AG04450 (cell line): ENCODE results near the gene ARID4B. TPM values are rescaled to one million over a fixed set of nuclear protein-coding genes. Genes with fewer than 3 reads are reported as not detected.

Experiments
- CTCF ChIA-PET: fragments of 300-600, 350-600 bp; formaldehyde crosslinking; extraction: SDS; loops from one replicate; lab custom pipeline; 2022; ENCODE audit warnings: antibody characterized with exemption, inconsistent platforms; lab: Charles Lee
- POLR2A ChIA-PET: fragments of 350-600 bp; formaldehyde crosslinking; extraction: SDS; loops from one replicate; lab custom pipeline; 2021; ENCODE audit warnings: antibody characterized with exemption, inconsistent platforms; lab: Yijun Ruan, JAX
- DNase-seq: peaks from one replicate; pipeline ENCODE4 v3.0.0-alpha.2; 2011; ENCODE audit warnings: low read depth, low spot score
- H3K27ac ChIP-seq: one replicate; pipeline ENCODE4 v1.5.1; 2012; ENCODE audit warnings: low read depth, low read length, control low read depth
- H3K27me3 ChIP-seq: one replicate; pipeline ENCODE4 v1.6.0; 2012; ENCODE audit warnings: low read length; ENCODE audit not compliant: control insufficient read depth, insufficient read depth
- H3K4me3 ChIP-seq: 2 replicates; pipeline ENCODE4 v1.5.1; 2011; ENCODE audit warnings: mild to moderate bottlenecking, low read depth, low read length, control low read depth
- H3K9me3 ChIP-seq: 2 replicates; pipeline ENCODE4 v1.5.1; 2012; ENCODE audit warnings: low read length; ENCODE audit not compliant: control insufficient read depth, insufficient read depth
- polyA plus RNA-seq: library from polyadenylated mRNA; depleted of rRNA; stranded (reverse); fragments of >200 nt; gene quantifications from 2 replicates; pipeline ENCODE4 v1.2.3, GENCODE V29; 2011
- TF ChIP-seq, protein P1 (sequence below): IDR thresholded peaks from 2 replicates; pipeline ENCODE4 v1.5.1; 2011; ENCODE audit warnings: low read depth, low read length, control low read depth, inconsistent platforms

ARID4B gene
- polyA plus RNA-seq, 1 experiment: 15.6 TPM

DNA sequence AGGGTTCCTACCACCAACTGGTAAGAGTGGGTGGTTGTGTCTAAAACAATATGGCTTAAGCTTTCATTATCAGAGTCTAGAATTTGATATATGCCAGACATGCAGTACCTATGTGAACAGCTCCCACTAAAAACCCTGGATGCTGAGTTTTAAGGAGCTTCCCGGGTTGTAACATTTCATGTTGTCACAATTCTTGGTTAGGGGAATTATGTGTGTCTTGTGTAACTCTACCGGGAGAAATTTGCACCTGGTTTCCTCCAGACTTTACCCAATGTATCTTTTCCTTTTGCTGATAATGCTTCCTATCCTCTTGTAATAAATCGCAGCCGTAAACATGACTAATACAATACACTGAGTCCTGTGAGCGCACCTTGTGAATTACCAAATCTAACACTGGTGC lies 48.3 kb downstream of the ARID4B start:
- TF ChIP-seq, protein P1, sequence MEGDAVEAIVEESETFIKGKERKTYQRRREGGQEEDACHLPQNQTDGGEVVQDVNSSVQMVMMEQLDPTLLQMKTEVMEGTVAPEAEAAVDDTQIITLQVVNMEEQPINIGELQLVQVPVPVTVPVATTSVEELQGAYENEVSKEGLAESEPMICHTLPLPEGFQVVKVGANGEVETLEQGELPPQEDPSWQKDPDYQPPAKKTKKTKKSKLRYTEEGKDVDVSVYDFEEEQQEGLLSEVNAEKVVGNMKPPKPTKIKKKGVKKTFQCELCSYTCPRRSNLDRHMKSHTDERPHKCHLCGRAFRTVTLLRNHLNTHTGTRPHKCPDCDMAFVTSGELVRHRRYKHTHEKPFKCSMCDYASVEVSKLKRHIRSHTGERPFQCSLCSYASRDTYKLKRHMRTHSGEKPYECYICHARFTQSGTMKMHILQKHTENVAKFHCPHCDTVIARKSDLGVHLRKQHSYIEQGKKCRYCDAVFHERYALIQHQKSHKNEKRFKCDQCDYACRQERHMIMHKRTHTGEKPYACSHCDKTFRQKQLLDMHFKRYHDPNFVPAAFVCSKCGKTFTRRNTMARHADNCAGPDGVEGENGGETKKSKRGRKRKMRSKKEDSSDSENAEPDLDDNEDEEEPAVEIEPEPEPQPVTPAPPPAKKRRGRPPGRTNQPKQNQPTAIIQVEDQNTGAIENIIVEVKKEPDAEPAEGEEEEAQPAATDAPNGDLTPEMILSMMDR: no peak
- ChIA-PET POLR2A (no interaction called here), CTCF (no interaction called here)
- Histone ChIP-seq H3K9me3 (peaks cover 3% of the 10 kb centered on the region; the same call in 1 of the 2 replicates), H3K27ac (no peak overlapping the region), H3K27me3 (no peaks in the 10 kb centered on the region), H3K4me3 (no peak overlapping the region)
- DNase-seq: no peak

DNA sequence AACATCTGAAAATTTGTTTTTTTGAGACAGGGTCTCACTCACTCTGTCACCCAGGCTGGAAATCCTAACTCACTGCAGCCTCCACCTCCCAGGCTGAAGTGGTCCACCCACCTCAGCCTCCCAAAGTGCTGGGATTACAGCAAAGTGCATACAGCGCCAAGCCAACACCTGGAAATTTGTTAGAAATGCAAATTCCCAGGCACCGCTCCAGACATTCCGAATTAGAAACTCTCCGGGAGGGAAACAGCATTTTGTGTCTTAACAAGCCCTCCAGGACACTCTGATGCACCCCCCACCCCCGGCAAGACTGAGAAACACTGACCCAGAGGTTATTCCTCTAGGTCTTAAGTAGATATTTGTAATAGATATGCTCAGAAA lies 49.1 kb downstream of the ARID4B start:
- no peak for DNase-seq
- H3K27me3 ChIP-seq: no peaks in the 10 kb centered on the region
- TF ChIP-seq, protein P1: no peak
- no peak overlapping the region for H3K4me3 ChIP-seq
- H3K9me3 ChIP-seq: peaks cover 3% of the 10 kb centered on the region; the same call in 1 of the 2 replicates
- no peak overlapping the region for H3K27ac ChIP-seq
- POLR2A ChIA-PET: no interaction called here
- CTCF ChIA-PET: no interaction called here

DNA sequence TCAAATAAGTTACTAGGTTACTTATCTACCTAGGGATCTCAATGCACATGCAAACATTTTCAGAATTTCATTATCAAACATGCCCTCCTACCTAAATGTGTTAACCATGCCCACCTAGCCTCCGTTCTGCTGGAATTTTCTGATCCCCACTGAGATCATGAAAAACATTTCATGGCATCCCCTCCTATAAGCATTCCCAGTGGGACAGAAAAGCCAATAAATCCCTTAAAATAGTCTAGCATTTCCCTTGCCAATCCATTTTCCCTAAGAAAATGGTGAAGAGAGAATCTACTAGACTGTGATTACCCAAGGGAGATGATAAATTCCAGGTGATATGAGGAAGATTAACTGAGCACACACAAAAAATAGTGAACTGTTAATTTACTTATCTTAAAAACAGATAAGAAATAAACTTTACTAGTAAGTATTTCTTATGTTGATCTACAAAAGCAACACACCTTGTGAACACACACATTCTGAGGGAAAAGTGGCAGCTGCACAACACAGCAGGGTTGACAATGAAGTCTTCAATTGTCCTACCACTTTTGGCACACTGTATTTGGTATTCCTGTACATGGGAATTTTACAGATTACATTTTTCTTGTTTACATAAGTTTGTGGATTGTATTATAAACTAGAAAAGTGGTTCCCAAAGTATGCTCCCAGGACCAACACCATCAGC lies 49.6 kb downstream of the ARID4B start:
- Histone ChIP-seq H3K27me3 (no peaks in the 10 kb centered on the region), H3K9me3 (peaks cover 3% of the 10 kb centered on the region; the same call in 1 of the 2 replicates), H3K27ac (no peak overlapping the region), H3K4me3 (no peak overlapping the region)
- TF ChIP-seq, protein P1: no peak
- POLR2A ChIA-PET: no interaction called here
- no peak for DNase-seq
- CTCF ChIA-PET: no interaction called here

DNA sequence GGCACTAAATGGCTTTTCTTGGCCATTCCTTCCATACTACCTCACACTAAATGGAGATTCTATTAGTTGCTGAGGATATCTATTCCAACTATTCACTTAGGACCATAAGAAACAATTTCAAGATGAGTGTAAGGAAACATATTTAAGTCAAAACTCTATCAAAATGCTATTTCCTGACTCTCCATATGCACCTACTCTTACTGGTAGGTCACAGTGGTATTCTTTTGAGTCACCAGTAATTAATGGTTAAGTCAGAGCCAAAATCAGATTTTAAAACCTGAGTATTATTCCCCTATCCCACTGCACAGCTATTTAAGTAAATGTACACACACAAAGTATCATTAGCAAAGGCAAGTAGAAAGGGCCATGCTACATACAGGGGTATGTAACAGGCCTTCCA lies 50.3 kb downstream of the ARID4B start:
- CTCF ChIA-PET: interaction anchor here (0.6 kb wide), 1 partner anchor 9 kb away, joined by 3 read pairs; no protein-coding TSS in a partner anchor
- peaks cover 3% of the 10 kb centered on the region; the same call in 1 of the 2 replicates for H3K9me3 ChIP-seq
- no peaks in the 10 kb centered on the region for H3K27me3 ChIP-seq
- H3K27ac ChIP-seq: no peak overlapping the region
- POLR2A ChIA-PET: no interaction called here
- H3K4me3 ChIP-seq: no peak overlapping the region
- no peak for DNase-seq
- TF ChIP-seq, protein P1: no peak

DNA sequence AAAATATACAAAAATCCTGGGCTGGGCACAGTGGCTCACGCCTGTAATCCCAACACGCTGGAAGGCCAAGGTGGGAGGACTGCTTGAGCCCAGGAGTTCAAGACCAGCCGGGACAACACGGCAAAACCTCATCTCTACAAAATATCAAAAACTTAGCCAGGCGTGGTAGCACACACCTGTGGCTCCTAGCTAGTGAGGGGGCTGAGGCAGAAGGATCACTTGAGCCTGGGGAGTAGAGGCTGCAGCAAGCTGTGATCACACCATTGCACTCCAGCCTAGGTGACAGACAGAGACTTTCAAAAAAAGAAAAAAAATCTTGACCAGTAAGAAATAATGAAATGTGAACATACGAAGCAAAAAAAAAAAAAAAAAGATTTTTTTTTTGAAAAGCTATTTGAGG lies 52.1 kb downstream of the ARID4B start:
- H3K27ac ChIP-seq: no peak overlapping the region
- peaks cover 3% of the 10 kb centered on the region; the same call in 1 of the 2 replicates for H3K9me3 ChIP-seq
- CTCF ChIA-PET: interaction anchor here (0.6 to 1.4 kb wide), 4 partner anchors 8 to 139 kb away, joined by 3 to 4 read pairs (median 4); no protein-coding TSS in a partner anchor
- TF ChIP-seq, protein P1: no peak
- no peak overlapping the region for H3K4me3 ChIP-seq
- POLR2A ChIA-PET: no interaction called here
- no peaks in the 10 kb centered on the region for H3K27me3 ChIP-seq
- no peak for DNase-seq
